MM.1S (cell line): Measurements from ENCODE around the gene GRIK5.

Experiments used
- CTCF ChIP-seq: fragments of 300-600 bp; sonication (generic); IDR thresholded peaks from 2 replicates; pipeline ENCODE4 v1.5.1; 2016; ENCODE audit warnings: antibody characterized with exemption, low read length, mixed read lengths
- EZH2 ChIP-seq: fragments of 300-600 bp; sonication (generic); optimal IDR thresholded peaks from 2 replicates; pipeline ENCODE3; 2017; ENCODE audit warnings: low read depth, mild to moderate bottlenecking, antibody characterized with exemption, low read length, mixed read lengths

GRCh38 chr19:41994994-41995958, 74.7 kb downstream of the GRIK5 start:
- no peak for TF ChIP-seq CTCF
- no peak for TF ChIP-seq EZH2
